ENCODE data around the gene FAAP100. TPM values are rescaled to one million over a fixed set of nuclear protein-coding genes. Genes with fewer than 3 reads are reported as not detected.

Gene FAAP100
- total RNA-seq, 4 donors from 2014 or later, result 14.4 to 27.9 (median 15.6) TPM

- no peak for TF ChIP-seq POLR2A (IDR thresholded peaks at IDR 0.05)
- Histone ChIP-seq H3K9me3 (no peaks in the 10 kb centered on the region), H3K4me3 (no peak overlapping the region), H3K36me3 (peaks cover 0 to 74% of the 10 kb centered on the region in 2 donors), H3K27me3 (no peaks in the 10 kb centered on the region), H3K4me1 (peaks cover 8 to 12% of the 10 kb centered on the region in 2 donors), H3K27ac (no peak overlapping the region)
- DNase-seq (no peak), ATAC-seq (no peak)
- intact Hi-C loops (cut with DNase I; ENCODE audit: low total_unique reads), result loop anchor here (5.0 kb wide), 1 partner anchor 43 kb away; no protein-coding TSS in a partner anchor
- in situ Hi-C loops (cut with MboI; ENCODE audit: low sequenced_read_pairs in 4 of 4), result no loop called here
Observed at GRCh38 chr17:81558941-81559806, 7.0 kb upstream of the FAAP100 start.

GRCh38 chr17:81558115-81558468 lies 5.9 kb upstream of the FAAP100 start:
- Histone ChIP-seq H3K4me3 (no peak overlapping the region), H3K4me1 (peaks cover 19 to 21% of the 10 kb centered on the region in 2 donors), H3K9me3 (no peaks in the 10 kb centered on the region), H3K36me3 (peaks cover 0 to 63% of the 10 kb centered on the region in 2 donors), H3K27ac (peak overlapping the region in 2 of 4 donors; percentile 81 to 91), H3K27me3 (no peaks in the 10 kb centered on the region)
- TF ChIP-seq POLR2A (IDR thresholded peaks at IDR 0.05) (no peak), CTCF (IDR thresholded peaks at IDR 0.05 in 4 of 5, conservative IDR thresholded peaks at IDR 0.05 in 1 of 5) (no peak)
- DNase-seq, result no peak
- intact Hi-C loops (cut with DNase I; ENCODE audit: low total_unique reads) (loop anchor here (5.0 kb wide), 1 partner anchor 44 kb away; no protein-coding TSS in a partner anchor), in situ Hi-C loops (cut with MboI; ENCODE audit: low sequenced_read_pairs in 4 of 4) (no loop called here)
- ATAC-seq, result no peak

- intact Hi-C loops (cut with DNase I; ENCODE audit: low total_unique reads), result loop anchor here (5.0 kb wide), 1 partner anchor 45 kb away; no protein-coding TSS in a partner anchor
- DNase-seq (peak in 1 of 2 donors; percentile 37), ATAC-seq (no peak)
- Histone ChIP-seq H3K27ac (peak overlapping the region in 3 of 4 donors; percentile 81 to 91 (median 86)), H3K4me1 (peaks cover 21 to 24% of the 10 kb centered on the region in 2 donors), H3K9me3 (no peaks in the 10 kb centered on the region), H3K27me3 (no peaks in the 10 kb centered on the region), H3K4me3 (no peak overlapping the region), H3K36me3 (peaks cover 0 to 57% of the 10 kb centered on the region in 2 donors)
- in situ Hi-C loops (cut with MboI; ENCODE audit: low sequenced_read_pairs in 4 of 4), result no loop called here
- no peak for TF ChIP-seq POLR2A (IDR thresholded peaks at IDR 0.05)
- no peak for TF ChIP-seq CTCF (IDR thresholded peaks at IDR 0.05 in 4 of 5, conservative IDR thresholded peaks at IDR 0.05 in 1 of 5)
Observed at GRCh38 chr17:81557276-81558114, 5.3 kb upstream of the FAAP100 start.

- peak overlapping the region; percentile 77 to 91 (median 84) for H3K27ac ChIP-seq
- no peaks in the 10 kb centered on the region for H3K9me3 ChIP-seq
- DNase-seq (no peak), ATAC-seq (no peak)
- in situ Hi-C loops (cut with MboI; ENCODE audit: low sequenced_read_pairs in 4 of 4) (no loop called here), intact Hi-C loops (cut with DNase I; ENCODE audit: low total_unique reads) (loop anchor here (5.0 kb wide), 1 partner anchor 45 kb away; no protein-coding TSS in a partner anchor)
- H3K27me3 ChIP-seq, result no peaks in the 10 kb centered on the region
- H3K4me1 ChIP-seq, result peaks cover 21 to 24% of the 10 kb centered on the region in 2 donors
- TF ChIP-seq POLR2A (IDR thresholded peaks at IDR 0.05), result no peak
- TF ChIP-seq CTCF (IDR thresholded peaks at IDR 0.05 in 4 of 5, conservative IDR thresholded peaks at IDR 0.05 in 1 of 5), result no peak
- no peak overlapping the region for H3K4me3 ChIP-seq
- H3K36me3 ChIP-seq, result peaks cover 0 to 51% of the 10 kb centered on the region in 2 donors
Observed at GRCh38 chr17:81556863-81557262, 4.7 kb upstream of the FAAP100 start.
